K562 (cell line): ENCODE results near the gene COL6A2. TPM values are rescaled to one million over a fixed set of nuclear protein-coding genes. Genes with fewer than 3 reads are reported as not detected.

Experiments used
- ATAC-seq: fragments of 200-7000 bp; cut with Tn5 transposase; 3 replicates; pipeline ENCODE4 v1.9.1; 2020; ENCODE audit warnings: moderate library complexity
- BruUV-seq: library from RNA; stranded (reverse); fragments of 400-500 nt; replicated peaks from 2 replicates; lab custom pipeline; 2021; lab: Mats Ljungman, UMichigan
- CTCF ChIA-PET: fragments of 300-600 bp; formaldehyde crosslinking; extraction: SDS; loops from one replicate; lab custom pipeline; 2021; ENCODE audit warnings: low intra/inter-chr PET ratio; lab: Yijun Ruan, JAX
- POLR2A ChIA-PET: fragments of 300-600, 350-650 bp; sonication (Branson Sonifier 250); formaldehyde crosslinking; extraction: SDS; loops from one replicate; lab custom pipeline; 2021; ENCODE audit warnings: antibody characterized with exemption, inconsistent platforms; lab: Yijun Ruan, JAX
- DNase-seq, 4 experiments: peaks; one replicate each; pipeline versions ENCODE4 v3.0.0 to v3.0.0-alpha.2; 2011 to 2018; ENCODE audit warnings: low spot score in 3 of 4, mixed read lengths in 3 of 4; ENCODE audit errors: extremely low read depth in 1 of 4
- FAIRE-seq: peaks from 2 replicates; lab custom pipeline; 2011; peaks lifted over from hg19 to GRCh38; lab: Jason Lieb, UNC
- H2AFZ ChIP-seq: 2 replicates; pipeline ENCODE4 v1.6.0; 2011; ENCODE audit warnings: low read depth, low read length, control low read depth, inconsistent platforms
- H3K27ac ChIP-seq: fragments of 200-600 bp; 3 replicates; pipeline ENCODE4 v1.8.0; 2011; ENCODE audit warnings: low read depth, mild to moderate bottlenecking, control low read depth, inconsistent platforms, low read length, moderate library complexity, mixed read lengths; ENCODE audit errors: extremely low read depth
- H3K27me3 ChIP-seq, 2 experiments: fragments of 300-600 bp in 1 of 2; 2 replicates in 1 of 2; 3 replicates in 1 of 2; pipeline versions ENCODE4 v1.6.0 to v1.8.0; 2011; ENCODE audit warnings: inconsistent platforms in 2 of 2, low read length in 2 of 2, mild to moderate bottlenecking in 1 of 2, mixed read lengths in 1 of 2, moderate library complexity in 1 of 2; ENCODE audit not compliant: control insufficient read depth in 2 of 2, insufficient read depth in 2 of 2
- H3K36me3 ChIP-seq: fragments of 300-600 bp; 3 replicates; pipeline ENCODE4 v1.8.0; 2011; ENCODE audit warnings: mild to moderate bottlenecking, low read length, inconsistent platforms; ENCODE audit not compliant: control insufficient read depth, insufficient read depth
- H3K4me1 ChIP-seq, 2 experiments: fragments of 200-600 bp in 1 of 2; replicated peaks in 1 of 2; 2 replicates in 1 of 2; 3 replicates in 1 of 2; pipeline versions ENCODE4 v1.5.1 to v1.8.0; 2011; ENCODE audit warnings: inconsistent platforms in 2 of 2, low read length in 2 of 2, mild to moderate bottlenecking in 1 of 2, mixed read lengths in 1 of 2, moderate library complexity in 1 of 2; ENCODE audit not compliant: control insufficient read depth in 2 of 2, insufficient read depth in 2 of 2
- H3K4me2 ChIP-seq: 2 replicates; pipeline ENCODE4 v1.6.1; 2011; ENCODE audit warnings: low read length, control low read depth, inconsistent platforms, mixed read lengths; ENCODE audit not compliant: insufficient read depth
- H3K4me3 ChIP-seq: fragments of 200-600 bp; sonication (generic), shearing (Covaris generic); 2 replicates; pipeline ENCODE4 v1.5.1; 2016; ENCODE audit warnings: control low read depth, inconsistent platforms
- H3K79me2 ChIP-seq: fragments of 200-600 bp; 3 replicates; pipeline ENCODE4 v1.8.0; 2011; ENCODE audit warnings: low read length, inconsistent platforms; ENCODE audit not compliant: control insufficient read depth, insufficient read depth
- H3K9ac ChIP-seq, 2 experiments: 2 replicates each; pipeline versions ENCODE4 v1.6.0 to v1.6.1; 2011; ENCODE audit warnings: low read depth in 2 of 2, low read length in 2 of 2, control low read depth in 1 of 2, inconsistent platforms in 1 of 2, mild to moderate bottlenecking in 1 of 2, mixed read lengths in 1 of 2; ENCODE audit not compliant: insufficient read depth in 1 of 2
- H3K9me1 ChIP-seq: one replicate; pipeline ENCODE4 v1.6.0; 2011; ENCODE audit warnings: inconsistent platforms, mild to moderate bottlenecking, low read length, moderate library complexity; ENCODE audit not compliant: control insufficient read depth, insufficient read depth
- H3K9me3 ChIP-seq: replicated peaks from 2 replicates; pipeline ENCODE4 v1.5.1; 2011; ENCODE audit warnings: low read depth, low read length, inconsistent platforms; ENCODE audit not compliant: control insufficient read depth, insufficient read depth
- H4K20me1 ChIP-seq: replicated peaks from 2 replicates; pipeline ENCODE4 v1.6.1; 2011; ENCODE audit warnings: low read length, inconsistent platforms, mixed read lengths; ENCODE audit not compliant: control insufficient read depth, insufficient read depth
- ATF4 ChIP-seq: fragments of 450-650 bp; formaldehyde crosslinking; IDR thresholded peaks from 2 replicates; pipeline ENCODE4 v1.4.0; 2022; ENCODE audit warnings: mild to moderate bottlenecking, moderate library complexity
- BACH1 ChIP-seq: fragments of 200-800 bp; sonication (Bioruptor generic); IDR thresholded peaks from 2 replicates; pipeline ENCODE4 v1.6.1; 2016; ENCODE audit warnings: missing genetic modification characterization, missing compliant biosample characterization
- CCAR2 ChIP-seq: fragments of 200-400 bp; formaldehyde crosslinking; IDR thresholded peaks from 2 replicates; pipeline ENCODE4 v1.6.1; 2017; ENCODE audit warnings: mild to moderate bottlenecking, low read depth, low read length
- FOXJ2 ChIP-seq: fragments of 200-800 bp; sonication (Bioruptor generic); IDR thresholded peaks from 2 replicates; pipeline ENCODE4 v1.6.1; 2016; ENCODE audit warnings: missing genetic modification characterization, missing compliant biosample characterization
- ILK ChIP-seq: fragments of 450-650 bp; IDR thresholded peaks from 2 replicates; pipeline ENCODE4 v1.6.1; 2016; ENCODE audit warnings: missing genetic modification characterization, low read depth, mild to moderate bottlenecking, missing compliant biosample characterization, moderate library complexity, borderline replicate concordance
- KDM5B ChIP-seq: fragments of 200-600 bp; sonication (generic); IDR thresholded peaks from 2 replicates; pipeline ENCODE4 v1.6.1; 2012; ENCODE audit warnings: low read depth, mild to moderate bottlenecking, moderate library complexity, low read length, control low read depth, inconsistent platforms; ENCODE audit not compliant: insufficient replicate concordance
- NCOR1 ChIP-seq: fragments of 450-650 bp; IDR thresholded peaks from 2 replicates; pipeline ENCODE4 v1.6.1; 2016; ENCODE audit warnings: mild to moderate bottlenecking, moderate library complexity
- RHOXF2B ChIP-seq: fragments of 250-450 bp; sonication (Bioruptor Pico); conservative IDR thresholded peaks from 2 replicates; pipeline ENCODE4 v1.5.1; 2021
- SMAD3 ChIP-seq: fragments of 450-650 bp; formaldehyde crosslinking; conservative IDR thresholded peaks from 2 replicates; pipeline ENCODE4 v1.4.0; 2020; ENCODE audit warnings: mild to moderate bottlenecking
- SMARCE1 ChIP-seq: fragments of 450-650 bp; IDR thresholded peaks from 2 replicates; pipeline ENCODE4 v1.7.1; 2016; ENCODE audit warnings: mild to moderate bottlenecking
- SNRNP70 ChIP-seq: fragments of 200-400 bp; formaldehyde crosslinking; optimal IDR thresholded peaks from 2 replicates; pipeline ENCODE3; 2017; ENCODE audit warnings: low read depth, low read length
- ZNF589 ChIP-seq: fragments of 200-800 bp; sonication (Bioruptor generic); IDR thresholded peaks from 2 replicates; pipeline ENCODE4 v1.6.1; 2016; ENCODE audit warnings: low read depth, missing genetic modification characterization, missing compliant biosample characterization
- ZNF655 ChIP-seq: fragments of 250-450 bp; sonication (Bioruptor Pico); IDR thresholded peaks from 2 replicates; pipeline ENCODE4 v1.5.0; 2021
- ZNF780A ChIP-seq: fragments of 250-450 bp; sonication (Bioruptor Pico); IDR thresholded peaks from 2 replicates; pipeline ENCODE4 v1.5.0; 2021; ENCODE audit warnings: mild to moderate bottlenecking
- WGBS: fragments of 100-300 bp; shearing (Covaris generic); methylation state at CpG from one replicate; pipeline ENCODE4 v1.1.6; 2016; ENCODE audit warnings: low coverage, mixed read lengths; ENCODE audit not compliant: insufficient coverage; ENCODE audit errors: missing lambda C conversion rate; 5-methylcytosine and 5-hydroxymethylcytosine counted together
- in situ Hi-C: fragments of 300-500 bp; cut with MboI; formaldehyde crosslinking; loops from 4 replicates; pipeline ENCODE4 v1.15.0; 2018; ENCODE audit warnings: inconsistent platforms, mixed read lengths
- intact Hi-C: fragments of 100-400 bp; cut with micrococcal nuclease; formaldehyde crosslinking; loops from 2 replicates; pipeline ENCODE4 v1.14.2; 2022
- polyA plus RNA-seq, 8 experiments: library from polyadenylated mRNA; depleted of rRNA in 4 of 8; stranded (reverse) in 5 of 8; unstranded in 3 of 8; fragments of >200 nt; fragmentation: Nextera tagmentation in 2 of 8; fragmentation: Illumina TruSeq in 1 of 8; extraction: Ambion mirVana in 2 of 8; extraction: Trizol in 1 of 8; gene quantifications; 2 replicates each; pipeline versions ENCODE4 v1.2.1 to v1.2.3, GENCODE V29; 2011 to 2014; ENCODE audit warnings: inconsistent platforms in 1 of 8, missing spikeins in 1 of 8
- total RNA-seq, 7 experiments: library from RNA; depleted of rRNA in 6 of 7; stranded (reverse); fragments of >200 nt in 6 of 7; fragmentation: Illumina TruSeq in 2 of 7; extraction: Trizol in 2 of 7; gene quantifications; 2 replicates each; pipeline versions ENCODE4 v1.2.1 to v1.2.3, GENCODE V29; 2011 to 2021; ENCODE audit warnings: low replicate concordance in 1 of 7
- TF ChIP-seq, protein P1 (sequence below): fragments of 250-450 bp; sonication (Bioruptor Pico); IDR thresholded peaks from 2 replicates; pipeline ENCODE4 v1.4.0; 2020

Gene COL6A2
- total and polyA plus RNA-seq, 9 of the 15 experiments (the other 6 are each of a cell fraction or from before 2014, with no cell fraction given), result 0.07 to 1.1 (median 0.24) TPM; not detected in 3

GRCh38 chr21:46108827-46109312 lies 11.0 kb downstream of the COL6A2 start (continued):
- no peak for TF ChIP-seq ZNF589 (CRISPR knock-in tag)
- no peak for TF ChIP-seq ILK
- TF ChIP-seq KDM5B, result no peak
- TF ChIP-seq NCOR1, result no peak
- TF ChIP-seq SMARCE1, result no peak
- TF ChIP-seq CCAR2, result no peak

DNA sequence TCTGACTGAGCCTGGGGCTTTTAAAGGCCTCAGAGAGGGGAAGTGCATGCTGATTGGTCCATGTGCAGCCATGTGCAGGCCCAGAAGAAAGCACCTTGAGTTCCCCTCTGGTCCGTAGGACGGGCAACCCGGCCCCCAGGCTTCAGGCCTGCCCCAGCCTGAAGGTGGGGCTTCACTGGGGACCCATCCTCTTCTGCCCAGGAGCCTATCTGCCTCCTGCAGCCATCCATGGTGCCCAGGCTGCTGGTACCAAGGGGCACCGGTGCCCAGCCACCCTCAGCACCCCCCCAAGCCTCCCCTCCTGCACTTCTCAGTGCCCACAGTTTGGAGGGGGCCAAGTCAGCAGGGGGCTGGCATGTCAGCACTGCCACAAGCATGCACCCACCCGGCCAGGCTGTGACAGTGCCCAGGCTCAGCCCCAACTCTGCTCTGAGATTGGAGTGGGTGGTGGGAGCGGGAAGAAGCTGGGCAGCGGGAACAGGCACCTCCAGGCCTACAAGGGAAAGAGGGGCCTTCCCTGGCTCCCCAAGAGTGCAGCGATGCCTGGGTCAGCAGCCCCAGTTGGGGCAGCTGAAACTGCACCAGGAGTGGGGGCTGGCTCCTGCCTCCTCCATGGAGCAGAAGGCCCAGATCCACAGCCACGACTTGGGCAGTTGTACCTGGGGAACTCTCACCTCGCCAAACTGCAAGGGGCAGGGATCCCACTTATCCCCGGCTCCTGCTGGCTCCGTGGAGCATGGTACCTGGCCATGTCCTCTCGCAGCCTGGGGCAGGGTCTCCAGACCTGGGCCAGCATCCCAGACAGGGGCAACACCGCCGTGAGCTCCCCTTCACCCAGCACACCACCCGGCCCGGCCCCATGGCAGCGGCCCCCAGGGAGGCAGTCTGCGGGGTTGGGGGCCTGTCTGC lies 11.7 kb downstream of the COL6A2 start:
- in situ Hi-C loops, result no loop called here
- Histone ChIP-seq H3K36me3 (no peaks in the 10 kb centered on the region), H3K27me3 (peaks cover 4 to 38% of the 10 kb centered on the region in 2 experiments; a peak in 4 of 5 replicates), H3K9ac (no peak overlapping the region), H2AFZ (no peak overlapping the region), H3K4me2 (no peak overlapping the region), H3K9me3 (no peaks in the 10 kb centered on the region), H3K4me3 (no peak overlapping the region), H3K9me1 (no peaks in the 10 kb centered on the region), H3K27ac (no peak overlapping the region), H4K20me1 (no peaks in the 10 kb centered on the region; the same call in 1 of the 2 replicates), H3K79me2 (no peaks in the 10 kb centered on the region), H3K4me1 (peaks cover 0 to 25% of the 10 kb centered on the region in 2 experiments; a peak in 2 of 5 replicates)
- no TSS peak for BruUV-seq
- ChIA-PET POLR2A (interaction anchor here (0.5 kb wide), 1 partner anchor 322 kb away, joined by 3 read pairs; no protein-coding TSS in a partner anchor), CTCF (no interaction called here)
- ATAC-seq (no peak), FAIRE-seq (no peak), DNase-seq (no peak)
- intact Hi-C loops, result no loop called here
- 2% methylated on average over 18 of the region's 19 CpGs for WGBS
- TF ChIP-seq, protein P1, sequence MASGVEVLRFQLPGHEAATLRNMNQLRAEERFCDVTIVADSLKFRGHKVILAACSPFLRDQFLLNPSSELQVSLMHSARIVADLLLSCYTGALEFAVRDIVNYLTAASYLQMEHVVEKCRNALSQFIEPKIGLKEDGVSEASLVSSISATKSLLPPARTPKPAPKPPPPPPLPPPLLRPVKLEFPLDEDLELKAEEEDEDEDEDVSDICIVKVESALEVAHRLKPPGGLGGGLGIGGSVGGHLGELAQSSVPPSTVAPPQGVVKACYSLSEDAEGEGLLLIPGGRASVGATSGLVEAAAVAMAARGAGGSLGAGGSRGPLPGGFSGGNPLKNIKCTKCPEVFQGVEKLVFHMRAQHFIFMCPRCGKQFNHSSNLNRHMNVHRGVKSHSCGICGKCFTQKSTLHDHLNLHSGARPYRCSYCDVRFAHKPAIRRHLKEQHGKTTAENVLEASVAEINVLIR (CRISPR knock-in tag), result no peak
- TF ChIP-seq RHOXF2B (CRISPR knock-in tag) (no peak), ZNF655 (CRISPR knock-in tag) (no peak), SMAD3 (CRISPR knock-in tag) (no peak), SNRNP70 (no peak), FOXJ2 (tag) (no peak), BACH1 (tag) (no peak), ZNF780A (CRISPR knock-in tag) (no peak), ATF4 (CRISPR knock-in tag) (no peak)
